ENCODE results near the gene CBARP. TPM values are rescaled to one million over a fixed set of nuclear protein-coding genes. Genes with fewer than 3 reads are reported as not detected.

The CBARP gene
- total and polyA plus RNA-seq, 2 of the 13 experiments (the other 11 are each of a cell fraction or from before 2014, with no cell fraction given): 1.2 to 1.4 TPM

DNA sequence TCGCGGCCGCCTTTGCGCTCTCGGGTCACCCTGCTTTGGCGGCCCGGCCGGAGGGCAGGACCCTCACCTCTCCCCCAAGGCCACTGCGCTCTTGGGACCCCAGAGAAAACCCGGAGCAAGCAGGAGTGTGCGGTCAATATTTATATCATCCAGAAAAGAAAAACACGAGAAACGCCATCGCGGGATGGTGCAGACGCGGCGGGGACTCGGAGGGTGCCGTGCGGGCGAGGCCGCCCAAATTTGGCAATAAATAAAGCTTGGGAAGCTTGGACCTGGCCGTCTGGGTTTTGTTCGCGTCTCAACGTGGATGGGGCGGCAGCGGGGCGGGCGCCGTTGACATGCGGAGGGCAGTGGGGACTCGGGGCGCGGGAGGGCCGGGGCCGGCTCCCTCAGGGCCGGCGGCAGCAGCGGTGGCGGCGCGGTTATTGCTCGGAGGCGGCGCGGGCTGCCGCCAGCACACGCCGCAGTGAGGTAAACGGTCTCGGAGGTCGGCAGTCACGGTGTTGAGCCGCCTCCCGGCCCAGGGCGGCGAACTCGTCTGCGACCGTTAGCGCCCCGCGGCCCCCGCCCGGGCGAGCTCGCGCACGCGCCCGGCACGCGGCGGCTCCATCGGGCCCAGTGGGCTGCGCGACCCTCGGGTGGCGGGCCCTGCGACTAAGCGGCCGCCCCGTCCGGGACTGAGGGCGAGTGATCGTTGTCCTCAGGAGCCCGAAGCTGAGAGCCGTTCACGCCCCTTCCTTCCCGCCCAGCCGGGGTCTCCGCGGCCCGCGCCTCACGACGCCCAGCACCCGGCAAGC is 9.4 kb downstream of the CBARP start:
- 0 out of 2 replicates have a peak, but pooled peaks have one; percentile 26 for TF ChIP-seq HNRNPL (IDR thresholded peaks at IDR 0.05; ENCODE audit: low read depth, low read length)
- TF ChIP-seq PHF21A (CRISPR knock-in tag; IDR thresholded peaks at IDR 0.05): no peak
- peak; percentile 11; the same call in 1 of the 2 replicates for TF ChIP-seq HOXA3 (CRISPR knock-in tag; IDR thresholded peaks at IDR 0.05)
- Histone ChIP-seq H3K36me3 (replicated peaks in 1 of 2; ENCODE audit: control insufficient read depth in 1 of 2, insufficient read depth in 2 of 2, low read length in 2 of 2) (peaks cover 6% of the 10 kb centered on the region in 2 experiments; a peak in 3 of 5 replicates), H3K79me2 (ENCODE audit: insufficient read depth, low read length) (no peaks in the 10 kb centered on the region), H2AFZ (ENCODE audit: low read length) (no peak overlapping the region), H3K27ac (ENCODE audit: extremely low read length, insufficient read depth, low read length) (no peak overlapping the region), H4K20me1 (ENCODE audit: insufficient read depth, low read length) (no peaks in the 10 kb centered on the region), H3K4me1 (ENCODE audit: insufficient read depth, low read length) (peaks cover 24% of the 10 kb centered on the region), H3K4me2 (ENCODE audit: low read depth, low read length) (no peak overlapping the region), H3K9me3 (ENCODE audit: low read length) (no peaks in the 10 kb centered on the region), H3K27me3 (ENCODE audit: control insufficient read depth in 1 of 2, insufficient read depth in 2 of 2, low read length in 2 of 2) (no peaks in the 10 kb centered on the region), H3K4me3 (replicated peaks in 1 of 3; ENCODE audit: insufficient read depth in 1 of 3, low read depth in 2 of 3, low read length in 3 of 3) (no peak overlapping the region), H3K9ac (ENCODE audit: insufficient read depth, low read depth, low read length) (no peak overlapping the region)
- BruUV-seq (replicated peaks): no TSS peak
- DNase-seq (ENCODE audit: low spot score): no peak
- ChIA-PET POLR2A (no interaction called here), CTCF (ENCODE audit: low intra/inter-chr PET ratio, low total read pairs) (no interaction called here)
- no peak for FAIRE-seq
- in situ Hi-C loops (cut with HindIII; ENCODE audit: extremely low pct_ligation_motif_present, low pct_unique_long_range_greater_than_20kb): no loop called here
- no peak for ATAC-seq
- intact Hi-C loops (cut with micrococcal nuclease; ENCODE audit: unreplicated experiment): no loop called here
- 98% methylated on average over 64 of the region's 100 CpGs for WGBS (ENCODE audit: low lambda C conversion rate)

- Histone ChIP-seq H2AFZ (ENCODE audit: low read length) (no peak overlapping the region), H3K9ac (ENCODE audit: insufficient read depth, low read depth, low read length) (no peak overlapping the region), H3K79me2 (ENCODE audit: insufficient read depth, low read length) (no peaks in the 10 kb centered on the region), H3K9me3 (ENCODE audit: low read length) (no peaks in the 10 kb centered on the region), H3K27ac (ENCODE audit: extremely low read length, insufficient read depth, low read length) (no peak overlapping the region), H3K4me1 (ENCODE audit: insufficient read depth, low read length) (peaks cover 17% of the 10 kb centered on the region), H3K4me3 (replicated peaks in 1 of 3; ENCODE audit: insufficient read depth in 1 of 3, low read depth in 2 of 3, low read length in 3 of 3) (no peak overlapping the region), H3K27me3 (ENCODE audit: control insufficient read depth in 1 of 2, insufficient read depth in 2 of 2, low read length in 2 of 2) (no peaks in the 10 kb centered on the region), H4K20me1 (ENCODE audit: insufficient read depth, low read length) (no peaks in the 10 kb centered on the region), H3K36me3 (replicated peaks in 1 of 2; ENCODE audit: control insufficient read depth in 1 of 2, insufficient read depth in 2 of 2, low read length in 2 of 2) (peaks cover 9 to 14% of the 10 kb centered on the region in 2 experiments; a peak in 3 of 5 replicates), H3K4me2 (ENCODE audit: low read depth, low read length) (no peak overlapping the region)
- DNase-seq (ENCODE audit: low spot score): no peak
- ChIA-PET POLR2A (no interaction called here), CTCF (ENCODE audit: low intra/inter-chr PET ratio, low total read pairs) (no interaction called here)
- 96% methylated on average over 41 of the region's 56 CpGs for WGBS (ENCODE audit: low lambda C conversion rate)
- no peak for ATAC-seq
- no TSS peak for BruUV-seq (replicated peaks)
- no peak for FAIRE-seq
- intact Hi-C loops (cut with micrococcal nuclease; ENCODE audit: unreplicated experiment) (no loop called here), in situ Hi-C loops (cut with HindIII; ENCODE audit: extremely low pct_ligation_motif_present, low pct_unique_long_range_greater_than_20kb) (no loop called here)
- TF ChIP-seq, protein P1, sequence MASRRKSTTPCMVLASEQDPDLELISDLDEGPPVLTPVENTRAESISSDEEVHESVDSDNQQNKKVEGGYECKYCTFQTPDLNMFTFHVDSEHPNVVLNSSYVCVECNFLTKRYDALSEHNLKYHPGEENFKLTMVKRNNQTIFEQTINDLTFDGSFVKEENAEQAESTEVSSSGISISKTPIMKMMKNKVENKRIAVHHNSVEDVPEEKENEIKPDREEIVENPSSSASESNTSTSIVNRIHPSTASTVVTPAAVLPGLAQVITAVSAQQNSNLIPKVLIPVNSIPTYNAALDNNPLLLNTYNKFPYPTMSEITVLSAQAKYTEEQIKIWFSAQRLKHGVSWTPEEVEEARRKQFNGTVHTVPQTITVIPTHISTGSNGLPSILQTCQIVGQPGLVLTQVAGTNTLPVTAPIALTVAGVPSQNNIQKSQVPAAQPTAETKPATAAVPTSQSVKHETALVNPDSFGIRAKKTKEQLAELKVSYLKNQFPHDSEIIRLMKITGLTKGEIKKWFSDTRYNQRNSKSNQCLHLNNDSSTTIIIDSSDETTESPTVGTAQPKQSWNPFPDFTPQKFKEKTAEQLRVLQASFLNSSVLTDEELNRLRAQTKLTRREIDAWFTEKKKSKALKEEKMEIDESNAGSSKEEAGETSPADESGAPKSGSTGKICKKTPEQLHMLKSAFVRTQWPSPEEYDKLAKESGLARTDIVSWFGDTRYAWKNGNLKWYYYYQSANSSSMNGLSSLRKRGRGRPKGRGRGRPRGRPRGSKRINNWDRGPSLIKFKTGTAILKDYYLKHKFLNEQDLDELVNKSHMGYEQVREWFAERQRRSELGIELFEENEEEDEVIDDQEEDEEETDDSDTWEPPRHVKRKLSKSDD (CRISPR knock-in tag; IDR thresholded peaks at IDR 0.05; ENCODE audit: low read depth): 0 out of 2 replicates have a peak, but pooled peaks have one; percentile 46
- TF ChIP-seq ZNF605 (CRISPR knock-in tag; IDR thresholded peaks at IDR 0.05) (no peak), NCOA2 (CRISPR knock-in tag; IDR thresholded peaks at IDR 0.05) (no peak), POLR2A (IDR thresholded peaks at IDR 0.05; ENCODE audit: insufficient read depth in 1 of 2, low read depth in 2 of 2, low read length in 2 of 2) (peak in 1 of 2 experiments; percentile 33; a peak in 1 of 4 replicates), SNRNP70 (IDR thresholded peaks at IDR 0.05; ENCODE audit: low read depth, low read length) (no peak), ZBTB33 (CRISPR knock-in tag; IDR thresholded peaks at IDR 0.05) (peak; percentile 42; the same call in 1 of the 2 replicates), ZC3H13 (CRISPR knock-in tag; IDR thresholded peaks at IDR 0.05) (peak; percentile 30; the same call in 1 of the 2 replicates)
These were observed 10.3 kb downstream of the CBARP start for GRCh38 chr19:1227304-1228054.
